ENCODE measurements around the gene LGR4. TPM values are rescaled to one million over a fixed set of nuclear protein-coding genes. Genes with fewer than 3 reads are reported as not detected.
A peak's percentile ranks its signal among the peaks of the same experiment; 100 is the strongest.

LGR4 gene
- total and polyA plus RNA-seq, 2 experiments from 2014 or later = 14.9 to 59.2 TPM

- Histone ChIP-seq H3K27me3 (replicated peaks; ENCODE audit: insufficient read depth) (no peaks in the 10 kb centered on the region), H3K9me3 (ENCODE audit: low read depth) (no peaks in the 10 kb centered on the region), H3F3A (ENCODE audit: insufficient read depth) (peaks cover 8% of the 10 kb centered on the region; the same call in 1 of the 2 replicates), H3K36me3 (ENCODE audit: low read depth) (no peaks in the 10 kb centered on the region), H3K27ac (no peak overlapping the region), H3K9me2 (ENCODE audit: insufficient read depth) (no peaks in the 10 kb centered on the region), H3K9ac (no peak overlapping the region), H4K20me1 (ENCODE audit: insufficient read depth) (no peaks in the 10 kb centered on the region), H2AFZ (no peak overlapping the region), H3K4me3 (no peak overlapping the region), H3K4me2 (ENCODE audit: unreplicated experiment) (no peak overlapping the region), H3K4me1 (ENCODE audit: insufficient read depth) (peaks cover 13% of the 10 kb centered on the region), H3K79me2 (ENCODE audit: insufficient read depth) (no peaks in the 10 kb centered on the region)
- WGBS, 2 experiments (ENCODE audit: low coverage in 1 of 2, low lambda C conversion rate in 2 of 2, missing lambda C conversion rate in 2 of 2) = 77 to 79% methylated on average over 3 of the region's 3 CpGs
- no peak for DNase-seq
- in situ Hi-C loops (cut with MboI) = no loop called here
- TF ChIP-seq EZH2 (IDR thresholded peaks at IDR 0.05; ENCODE audit: insufficient read depth, poor library complexity, severe bottlenecking) (no peak), EZH2phosphoT487 (IDR thresholded peaks at IDR 0.05; ENCODE audit: insufficient read depth, low read depth) (no peak)
Measured at GRCh38 chr11:27355575-27356104, 117.0 kb downstream of the LGR4 start.

DNA sequence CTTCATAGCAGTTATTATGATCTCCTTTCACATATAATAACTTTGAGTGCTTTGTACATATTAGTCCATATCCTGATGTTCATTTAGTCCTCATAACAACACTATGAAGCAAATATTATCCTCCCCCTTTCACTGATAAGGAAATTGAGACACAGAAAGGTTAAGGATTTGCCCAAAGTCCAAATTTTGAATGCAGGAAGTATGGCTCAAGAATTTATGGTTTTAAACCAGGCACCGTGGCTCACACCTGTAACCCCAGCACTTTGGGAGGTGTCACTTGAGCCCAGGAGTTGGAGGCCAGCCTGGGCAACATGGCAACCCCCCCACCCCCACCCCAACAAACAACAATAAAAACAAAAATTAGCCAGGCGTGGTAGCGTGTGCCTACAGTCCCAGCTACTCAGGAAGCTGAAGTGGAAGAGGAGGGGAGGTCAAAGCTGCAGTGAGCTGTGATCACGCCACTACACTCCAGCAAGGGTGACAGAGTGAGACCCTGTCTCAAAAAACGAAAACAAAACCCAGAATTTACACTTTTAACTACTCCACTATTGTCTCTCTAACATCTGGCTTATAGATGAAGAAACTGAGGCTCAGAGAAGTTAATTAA is 118.1 kb downstream of the LGR4 start:
- Histone ChIP-seq H3K4me1 (ENCODE audit: insufficient read depth) (peaks cover 21% of the 10 kb centered on the region), H2AFZ (no peak overlapping the region), H3F3A (ENCODE audit: insufficient read depth) (peaks cover 8% of the 10 kb centered on the region; the same call in 1 of the 2 replicates), H3K9me2 (ENCODE audit: insufficient read depth) (no peaks in the 10 kb centered on the region), H3K79me2 (ENCODE audit: insufficient read depth) (no peaks in the 10 kb centered on the region), H3K27me3 (replicated peaks; ENCODE audit: insufficient read depth) (no peaks in the 10 kb centered on the region), H3K9me3 (ENCODE audit: low read depth) (no peaks in the 10 kb centered on the region), H4K20me1 (ENCODE audit: insufficient read depth) (no peaks in the 10 kb centered on the region), H3K27ac (peak overlapping the region; percentile 36; the same call in 1 of the 2 replicates), H3K4me2 (ENCODE audit: unreplicated experiment) (no peak overlapping the region), H3K4me3 (no peak overlapping the region), H3K9ac (no peak overlapping the region), H3K36me3 (ENCODE audit: low read depth) (no peaks in the 10 kb centered on the region)
- no peak for DNase-seq
- in situ Hi-C loops (cut with MboI) = no loop called here
- TF ChIP-seq EZH2phosphoT487 (IDR thresholded peaks at IDR 0.05; ENCODE audit: insufficient read depth, low read depth) = no peak
- no peak for TF ChIP-seq EZH2 (IDR thresholded peaks at IDR 0.05; ENCODE audit: insufficient read depth, poor library complexity, severe bottlenecking)
- 90 to 94% methylated on average over 5 of the region's 5 CpGs for WGBS, 2 experiments (ENCODE audit: low coverage in 1 of 2, low lambda C conversion rate in 2 of 2, missing lambda C conversion rate in 2 of 2)

GRCh38 chr11:27353593-27354358 is 118.8 kb downstream of the LGR4 start:
- in situ Hi-C loops (cut with MboI) = no loop called here
- peak overlapping the region; percentile 1 for H3K4me2 ChIP-seq (ENCODE audit: unreplicated experiment)
- TF ChIP-seq EZH2phosphoT487 (IDR thresholded peaks at IDR 0.05; ENCODE audit: insufficient read depth, low read depth) = no peak
- no peak for TF ChIP-seq EZH2 (IDR thresholded peaks at IDR 0.05; ENCODE audit: insufficient read depth, poor library complexity, severe bottlenecking)
- peak; percentile 83 for DNase-seq
- no peaks in the 10 kb centered on the region for H3K9me2 ChIP-seq (ENCODE audit: insufficient read depth)
- no peak overlapping the region for H2AFZ ChIP-seq
- H3K27me3 ChIP-seq (replicated peaks; ENCODE audit: insufficient read depth) = no peaks in the 10 kb centered on the region
- no peaks in the 10 kb centered on the region for H3K79me2 ChIP-seq (ENCODE audit: insufficient read depth)
- peak overlapping the region; percentile 36 for H3K27ac ChIP-seq
- no peaks in the 10 kb centered on the region for H3K9me3 ChIP-seq (ENCODE audit: low read depth)
- peaks cover 8% of the 10 kb centered on the region; the same call in 1 of the 2 replicates for H3F3A ChIP-seq (ENCODE audit: insufficient read depth)
- no peak overlapping the region for H3K9ac ChIP-seq
- no peaks in the 10 kb centered on the region for H3K36me3 ChIP-seq (ENCODE audit: low read depth)
- H4K20me1 ChIP-seq (ENCODE audit: insufficient read depth) = no peaks in the 10 kb centered on the region
- 98% methylated on average over 2 of the region's 2 CpGs for WGBS, 2 experiments (ENCODE audit: low coverage in 1 of 2, low lambda C conversion rate in 2 of 2, missing lambda C conversion rate in 2 of 2)
- H3K4me1 ChIP-seq (ENCODE audit: insufficient read depth) = peaks cover 21% of the 10 kb centered on the region
- H3K4me3 ChIP-seq = no peak overlapping the region

DNA sequence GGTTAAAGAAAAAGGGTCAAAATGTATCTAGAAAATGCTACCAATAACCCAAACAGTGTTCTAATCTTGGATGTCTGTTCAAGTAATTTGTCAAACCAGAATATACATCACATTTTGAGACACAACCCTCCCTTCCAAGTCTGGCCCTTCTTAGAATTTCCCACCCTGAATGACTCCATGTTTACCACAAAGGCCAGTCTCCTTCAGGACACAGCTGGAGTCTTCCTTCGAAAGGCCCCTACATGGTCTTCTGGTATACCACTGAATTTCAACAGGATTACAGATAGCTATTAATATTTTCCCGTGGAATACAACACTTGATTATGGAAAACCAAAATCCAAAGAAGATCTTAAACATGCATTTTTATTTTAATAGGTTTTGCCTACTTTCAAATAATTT is 119.8 kb downstream of the LGR4 start:
- Histone ChIP-seq H2AFZ (no peak overlapping the region), H3F3A (ENCODE audit: insufficient read depth) (peaks cover 8% of the 10 kb centered on the region; the same call in 1 of the 2 replicates), H3K79me2 (ENCODE audit: insufficient read depth) (no peaks in the 10 kb centered on the region), H3K4me2 (ENCODE audit: unreplicated experiment) (no peak overlapping the region), H3K9ac (no peak overlapping the region), H3K27ac (no peak overlapping the region), H3K9me3 (ENCODE audit: low read depth) (no peaks in the 10 kb centered on the region), H3K4me1 (ENCODE audit: insufficient read depth) (peaks cover 21% of the 10 kb centered on the region), H3K9me2 (ENCODE audit: insufficient read depth) (no peaks in the 10 kb centered on the region), H4K20me1 (ENCODE audit: insufficient read depth) (no peaks in the 10 kb centered on the region), H3K27me3 (replicated peaks; ENCODE audit: insufficient read depth) (no peaks in the 10 kb centered on the region), H3K4me3 (no peak overlapping the region), H3K36me3 (ENCODE audit: low read depth) (no peaks in the 10 kb centered on the region)
- in situ Hi-C loops (cut with MboI) = no loop called here
- TF ChIP-seq EZH2phosphoT487 (IDR thresholded peaks at IDR 0.05; ENCODE audit: insufficient read depth, low read depth) (no peak), EZH2 (IDR thresholded peaks at IDR 0.05; ENCODE audit: insufficient read depth, poor library complexity, severe bottlenecking) (no peak)
- WGBS, 2 experiments (ENCODE audit: low coverage in 1 of 2, low lambda C conversion rate in 2 of 2, missing lambda C conversion rate in 2 of 2) = 95 to 99% methylated on average over 2 of the region's 2 CpGs
- no peak for DNase-seq
